Measurements from ENCODE around the gene GYG1.

GRCh38 chr3:148962513-148962912, 28.8 kb upstream of the GYG1 start:
- no peak for TF ChIP-seq POLR2A (IDR thresholded peaks at IDR 0.05)
- no peak for TF ChIP-seq CTCF (IDR thresholded peaks at IDR 0.05)
